HCT116 (cell line): ENCODE measurements around the gene RCN2. TPM values are rescaled to one million over a fixed set of nuclear protein-coding genes. Genes with fewer than 3 reads are reported as not detected.

Experiments used
- ATAC-seq: fragments of 200-7000 bp; cut with Tn5 transposase; 2 replicates; pipeline ENCODE4 v1.9.1; 2020; ENCODE audit warnings: mild to moderate bottlenecking, moderate library complexity
- BruUV-seq: library from RNA; stranded (reverse); fragments of 400-500 nt; replicated peaks from 2 replicates; lab custom pipeline; 2021; lab: Mats Ljungman, UMichigan
- CTCF ChIA-PET: fragments of 300-600 bp; sonication (Branson Sonifier 250); formaldehyde crosslinking; loops from one replicate; lab custom pipeline; 2021; ENCODE audit warnings: antibody characterized with exemption; lab: Charles Lee
- POLR2A ChIA-PET: fragments of 300-600, 350-600 bp; sonication (Branson Sonifier 250); formaldehyde crosslinking; loops from one replicate; lab custom pipeline; 2021; ENCODE audit warnings: antibody characterized with exemption; lab: Charles Lee
- RAD21 ChIA-PET, 2 experiments: fragments of 300-600 bp; sonication (Branson Sonifier 250); formaldehyde crosslinking; loops; one replicate each; lab custom pipeline; 2023; ENCODE audit warnings: low total read pairs in 2 of 2; ENCODE audit not compliant: uncharacterized antibody in 2 of 2, unreplicated experiment in 2 of 2, low non-redundant PET in 1 of 2; lab: Charles Lee
- DNase-seq: peaks from one replicate; pipeline ENCODE4 v3.0.0-alpha.2; 2010; ENCODE audit warnings: low read depth, low spot score
- H2AFZ ChIP-seq: fragments of 200-600 bp; shearing (Covaris generic), sonication (generic); 2 replicates; pipeline ENCODE4 v1.6.1; 2017; ENCODE audit warnings: low read depth, mixed run types, mixed read lengths, antibody characterized with exemption, low read length; ENCODE audit not compliant: poor library complexity, severe bottlenecking
- H3K27ac ChIP-seq: 2 replicates; pipeline ENCODE4 v1.5.1; 2012; ENCODE audit warnings: low read depth, low read length
- H3K27me3 ChIP-seq: fragments of 200-600 bp; sonication (generic); 2 replicates; pipeline ENCODE4 v1.6.1; 2016; ENCODE audit warnings: mixed run types, low read length, mixed read lengths; ENCODE audit not compliant: insufficient read depth
- H3K36me3 ChIP-seq, 2 experiments: fragments of 200-500 bp in 1 of 2; fragments of 200-600 bp in 1 of 2; sonication (Bioruptor generic) in 1 of 2; sonication (generic) in 1 of 2; 2 replicates each; pipeline versions ENCODE4 v1.5.1 to v1.6.1; 2014 to 2016; ENCODE audit warnings: low read length in 2 of 2, inconsistent platforms in 1 of 2, mixed read lengths in 1 of 2, mixed run types in 1 of 2; ENCODE audit not compliant: insufficient read depth in 2 of 2, control insufficient read depth in 1 of 2
- H3K4me1 ChIP-seq, 2 experiments: fragments of 200-600 bp in 1 of 2; sonication (generic) in 1 of 2; 2 replicates each; pipeline versions ENCODE4 v1.5.1 to v1.6.1; 2012 to 2017; ENCODE audit warnings: low read length in 2 of 2, inconsistent platforms in 1 of 2, mild to moderate bottlenecking in 1 of 2, mixed read lengths in 1 of 2, mixed run types in 1 of 2, moderate library complexity in 1 of 2; ENCODE audit not compliant: insufficient read depth in 2 of 2, control insufficient read depth in 1 of 2
- H3K4me2 ChIP-seq: fragments of 200-600 bp; sonication (generic); 2 replicates; pipeline ENCODE4 v1.6.1; 2017; ENCODE audit warnings: mixed run types, low read length, mixed read lengths
- H3K4me3 ChIP-seq, 2 experiments: fragments of 200-600 bp in 1 of 2; sonication (generic) in 1 of 2; replicated peaks in 1 of 2; 2 replicates each; pipeline ENCODE4 v1.5.1; 2011 to 2016; ENCODE audit warnings: low read length in 2 of 2, control low read depth in 1 of 2, low read depth in 1 of 2, mild to moderate bottlenecking in 1 of 2, mixed read lengths in 1 of 2, mixed run types in 1 of 2
- H3K79me2 ChIP-seq: fragments of 200-600 bp; sonication (generic); 2 replicates; pipeline ENCODE4 v1.6.1; 2017; ENCODE audit warnings: mild to moderate bottlenecking, mixed run types, low read length, moderate library complexity, mixed read lengths; ENCODE audit not compliant: insufficient read depth
- H3K9ac ChIP-seq: fragments of 200-600 bp; sonication (generic); 2 replicates; pipeline ENCODE4 v1.6.1; 2016; ENCODE audit warnings: low read length, mixed read lengths
- H3K9me2 ChIP-seq: fragments of 200-600 bp; sonication (generic), shearing (Covaris generic); 2 replicates; pipeline ENCODE4 v1.6.1; 2017; ENCODE audit warnings: mixed run types, mild to moderate bottlenecking, moderate library complexity; ENCODE audit not compliant: insufficient read depth
- H3K9me3 ChIP-seq, 2 experiments: fragments of 200-500 bp in 1 of 2; fragments of 200-600 bp in 1 of 2; sonication (Bioruptor generic) in 1 of 2; sonication (generic) in 1 of 2; 2 replicates each; pipeline ENCODE4 v1.6.1; 2014 to 2017; ENCODE audit warnings: low read length in 2 of 2, mixed read lengths in 2 of 2, inconsistent platforms in 1 of 2, low read depth in 1 of 2, mild to moderate bottlenecking in 1 of 2, mixed run types in 1 of 2, moderate library complexity in 1 of 2; ENCODE audit not compliant: control insufficient read depth in 1 of 2, insufficient read depth in 1 of 2
- H4K20me1 ChIP-seq: fragments of 200-600 bp; sonication (generic), shearing (Covaris generic); 2 replicates; pipeline ENCODE4 v1.6.1; 2017; ENCODE audit warnings: mixed run types, mild to moderate bottlenecking, moderate library complexity; ENCODE audit not compliant: insufficient read depth
- CEBPB ChIP-seq: IDR thresholded peaks from 2 replicates; pipeline ENCODE4 v1.6.1; 2012; ENCODE audit warnings: low read depth
- CTCF ChIP-seq, 3 experiments: fragments of 200-600 bp in 1 of 3; sonication (generic) in 1 of 3; IDR thresholded peaks in 2 of 3; conservative IDR thresholded peaks in 1 of 3; 2 replicates each; pipeline ENCODE4 v1.5.1; 2012 to 2017; ENCODE audit warnings: low read depth in 2 of 3, low read length in 2 of 3, antibody characterized with exemption in 1 of 3, borderline replicate concordance in 1 of 3, control low read depth in 1 of 3, mild to moderate bottlenecking in 1 of 3, mixed read lengths in 1 of 3, mixed run types in 1 of 3, moderate library complexity in 1 of 3; ENCODE audit not compliant: insufficient read depth in 1 of 3
- ELF1 ChIP-seq: IDR thresholded peaks from 2 replicates; pipeline ENCODE4 v1.6.1; 2012; ENCODE audit warnings: low read depth, borderline replicate concordance
- EZH2 ChIP-seq: fragments of 200-600 bp; sonication (generic); IDR thresholded peaks from 2 replicates; pipeline ENCODE4 v1.6.1; 2017; ENCODE audit warnings: antibody characterized with exemption, mixed run types
- EZH2phosphoT487 ChIP-seq: fragments of 200-600 bp; IDR thresholded peaks from 2 replicates; pipeline ENCODE4 v1.6.1; 2018; ENCODE audit warnings: antibody characterized with exemption, borderline replicate concordance
- FOSL1 ChIP-seq: IDR thresholded peaks from 2 replicates; pipeline ENCODE4 v1.6.1; 2012; ENCODE audit warnings: low read depth
- JUND ChIP-seq: IDR thresholded peaks from 2 replicates; pipeline ENCODE4 v1.6.1; 2012
- POLR2A ChIP-seq: IDR thresholded peaks from 2 replicates; pipeline ENCODE4 v1.7.0; 2011; ENCODE audit warnings: borderline replicate concordance; ENCODE audit not compliant: insufficient read depth, insufficient read length; ENCODE audit errors: extremely low read depth
- POLR2AphosphoS5 ChIP-seq: IDR thresholded peaks from 2 replicates; pipeline ENCODE4 v1.6.1; 2011; ENCODE audit warnings: mild to moderate bottlenecking, low read depth, low read length, moderate library complexity
- RAD21 ChIP-seq: IDR thresholded peaks from 2 replicates; pipeline ENCODE4 v1.6.1; 2012; ENCODE audit warnings: low read depth, mild to moderate bottlenecking
- REST ChIP-seq: IDR thresholded peaks from 2 replicates; pipeline ENCODE4 v1.6.1; 2012; ENCODE audit warnings: low read depth
- SRF ChIP-seq: IDR thresholded peaks from 2 replicates; pipeline ENCODE4 v1.6.1; 2012; ENCODE audit warnings: low read depth
- TCF7L2 ChIP-seq: IDR thresholded peaks from 2 replicates; pipeline ENCODE4 v1.7.0; 2011; ENCODE audit warnings: borderline replicate concordance, inconsistent platforms; ENCODE audit not compliant: insufficient read depth, insufficient read length; ENCODE audit errors: extremely low read depth
- YY1 ChIP-seq: IDR thresholded peaks from 2 replicates; pipeline ENCODE4 v1.6.1; 2011; ENCODE audit warnings: low read length, low read depth, moderate library complexity, mild to moderate bottlenecking; ENCODE audit not compliant: insufficient replicate concordance; ENCODE audit errors: extremely low read depth
- ZBTB33 ChIP-seq: IDR thresholded peaks from 2 replicates; pipeline ENCODE4 v1.6.1; 2011; ENCODE audit warnings: mild to moderate bottlenecking, low read length, moderate library complexity; ENCODE audit not compliant: insufficient replicate concordance; ENCODE audit errors: extremely low read depth
- ZNF274 ChIP-seq: fragments of 200-500 bp; sonication (Bioruptor generic); IDR thresholded peaks from 2 replicates; pipeline ENCODE4 v1.6.1; 2014; ENCODE audit warnings: mild to moderate bottlenecking, low read depth, low read length, inconsistent platforms
- intact Hi-C: fragments of 100-400 bp; cut with micrococcal nuclease; formaldehyde crosslinking; loops from 2 replicates; pipeline ENCODE4 v1.10.0; 2022
- total RNA-seq: library from RNA; stranded (reverse); gene quantifications from one replicate; pipeline ENCODE4 v1.2.1, GENCODE V29; 2021; ENCODE audit not compliant: unreplicated experiment
- TF ChIP-seq, protein P1 (sequence below): IDR thresholded peaks from 2 replicates; pipeline ENCODE4 v1.6.1; 2012

Gene RCN2
- total RNA-seq, 1 experiment from 2014 or later = 71.5 TPM

- TF ChIP-seq POLR2AphosphoS5 (no peak), ZBTB33 (no peak), JUND (no peak), YY1 (no peak), FOSL1 (no peak), ZNF274 (no peak), RAD21 (no peak), REST (no peak), CTCF (IDR thresholded peaks at IDR 0.05 in 2 of 3, conservative IDR thresholded peaks at IDR 0.05 in 1 of 3; ENCODE audit: borderline replicate concordance in 1 of 3, insufficient read depth in 1 of 3, low read depth in 2 of 3, low read length in 2 of 3) (no peak), ELF1 (no peak), EZH2phosphoT487 (no peak), CEBPB (no peak), SRF (no peak), POLR2A (no peak), TCF7L2 (no peak), EZH2 (no peak)
- TF ChIP-seq, protein P1, sequence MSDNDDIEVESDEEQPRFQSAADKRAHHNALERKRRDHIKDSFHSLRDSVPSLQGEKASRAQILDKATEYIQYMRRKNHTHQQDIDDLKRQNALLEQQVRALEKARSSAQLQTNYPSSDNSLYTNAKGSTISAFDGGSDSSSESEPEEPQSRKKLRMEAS = no peak
- Histone ChIP-seq H3K27ac (no peak overlapping the region), H3K9me2 (no peaks in the 10 kb centered on the region), H4K20me1 (no peaks in the 10 kb centered on the region), H3K27me3 (no peaks in the 10 kb centered on the region), H2AFZ (no peak overlapping the region), H3K9ac (no peak overlapping the region), H3K79me2 (no peaks in the 10 kb centered on the region), H3K4me2 (no peak overlapping the region), H3K36me3 (peaks cover 0 to 3% of the 10 kb centered on the region in 2 experiments; a peak in 2 of 4 replicates), H3K9me3 (no peaks in the 10 kb centered on the region), H3K4me3 (no peak overlapping the region), H3K4me1 (no peaks in the 10 kb centered on the region)
- RAD21 ChIA-PET = no interaction called here
- CTCF ChIA-PET = no interaction called here
- ATAC-seq (no peak), DNase-seq (no peak)
- intact Hi-C loops = no loop called here
- BruUV-seq = TSS peak; percentile 15
- POLR2A ChIA-PET = no interaction called here
Observed at GRCh38 chr15:76954744-76955143, 23.2 kb downstream of the RCN2 start.
